ENCODE measurements around the gene SDHC.

SDHC gene

GRCh38 chr1:161314201-161314981 lies at the start of gene SDHC:
TSS of gene SDHC (plus strand) at chr1:161314381. CDS start at chr1:161314406, 25 bp downstream.
- TF ChIP-seq CTCF (IDR thresholded peaks at IDR 0.05; ENCODE audit: insufficient read depth, low read depth, low read length, missing control alignments), result peak; percentile 65
- peak within 1 kb of the TSS; percentile 97 for H3K4me3 ChIP-seq (ENCODE audit: low read length)

GRCh38 chr1:161265305-161265704 lies 48.9 kb upstream of the SDHC start:
- no peak overlapping the region for H3K4me3 ChIP-seq (ENCODE audit: low read length)
- DNase-seq (ENCODE audit: low read depth), result no peak
- TF ChIP-seq CTCF (IDR thresholded peaks at IDR 0.05; ENCODE audit: insufficient read depth, low read depth, low read length, missing control alignments), result no peak

More at GRCh38 chr1:161314201-161314981, at the start of gene SDHC:
- DNase-seq (ENCODE audit: low read depth), result peak; percentile 83

- no peak for TF ChIP-seq CTCF (IDR thresholded peaks at IDR 0.05; ENCODE audit: insufficient read depth, low read depth, low read length, missing control alignments)
- no peak overlapping the region for H3K4me3 ChIP-seq (ENCODE audit: low read length)
- DNase-seq (ENCODE audit: low read depth), result peak; percentile 22
Measured at GRCh38 chr1:161266202-161266601, 48.0 kb upstream of the SDHC start.

GRCh38 chr1:161266836-161267235 lies 47.3 kb upstream of the SDHC start:
- no peak for TF ChIP-seq CTCF (IDR thresholded peaks at IDR 0.05; ENCODE audit: insufficient read depth, low read depth, low read length, missing control alignments)
- no peak overlapping the region for H3K4me3 ChIP-seq (ENCODE audit: low read length)
- DNase-seq (ENCODE audit: low read depth), result no peak

GRCh38 chr1:161267321-161267720 lies 46.9 kb upstream of the SDHC start:
- no peak for DNase-seq (ENCODE audit: low read depth)
- no peak overlapping the region for H3K4me3 ChIP-seq (ENCODE audit: low read length)
- TF ChIP-seq CTCF (IDR thresholded peaks at IDR 0.05; ENCODE audit: insufficient read depth, low read depth, low read length, missing control alignments), result no peak

- no peak overlapping the region for H3K4me3 ChIP-seq (ENCODE audit: low read length)
- DNase-seq (ENCODE audit: low read depth), result no peak
- no peak for TF ChIP-seq CTCF (IDR thresholded peaks at IDR 0.05; ENCODE audit: insufficient read depth, low read depth, low read length, missing control alignments)
Measured at GRCh38 chr1:161273402-161273801, 40.8 kb upstream of the SDHC start.

- no peak for TF ChIP-seq CTCF (IDR thresholded peaks at IDR 0.05; ENCODE audit: insufficient read depth, low read depth, low read length, missing control alignments)
- DNase-seq (ENCODE audit: low read depth), result no peak
- no peak overlapping the region for H3K4me3 ChIP-seq (ENCODE audit: low read length)
Measured at GRCh38 chr1:161274874-161275273, 39.3 kb upstream of the SDHC start.
